ENCODE measurements around the gene RNF130. TPM values are rescaled to one million over a fixed set of nuclear protein-coding genes. Genes with fewer than 3 reads are reported as not detected.
"Not testable (repeated sequence)": the region's sequence is repeated elsewhere in the genome, so short reads cannot be mapped to it uniquely, and the experiment has no call there.

The RNF130 gene
- total RNA-seq, 4 donors from 2014 or later, result 34.5 to 79.5 (median 55.6) TPM

GRCh38 chr5:180018347-180019060 lies 53.1 kb downstream of the RNF130 start:
- no peaks in the 10 kb centered on the region for H3K36me3 ChIP-seq
- DNase-seq, result no peak
- no peak for TF ChIP-seq POLR2A (IDR thresholded peaks at IDR 0.05)
- TF ChIP-seq, protein P1, sequence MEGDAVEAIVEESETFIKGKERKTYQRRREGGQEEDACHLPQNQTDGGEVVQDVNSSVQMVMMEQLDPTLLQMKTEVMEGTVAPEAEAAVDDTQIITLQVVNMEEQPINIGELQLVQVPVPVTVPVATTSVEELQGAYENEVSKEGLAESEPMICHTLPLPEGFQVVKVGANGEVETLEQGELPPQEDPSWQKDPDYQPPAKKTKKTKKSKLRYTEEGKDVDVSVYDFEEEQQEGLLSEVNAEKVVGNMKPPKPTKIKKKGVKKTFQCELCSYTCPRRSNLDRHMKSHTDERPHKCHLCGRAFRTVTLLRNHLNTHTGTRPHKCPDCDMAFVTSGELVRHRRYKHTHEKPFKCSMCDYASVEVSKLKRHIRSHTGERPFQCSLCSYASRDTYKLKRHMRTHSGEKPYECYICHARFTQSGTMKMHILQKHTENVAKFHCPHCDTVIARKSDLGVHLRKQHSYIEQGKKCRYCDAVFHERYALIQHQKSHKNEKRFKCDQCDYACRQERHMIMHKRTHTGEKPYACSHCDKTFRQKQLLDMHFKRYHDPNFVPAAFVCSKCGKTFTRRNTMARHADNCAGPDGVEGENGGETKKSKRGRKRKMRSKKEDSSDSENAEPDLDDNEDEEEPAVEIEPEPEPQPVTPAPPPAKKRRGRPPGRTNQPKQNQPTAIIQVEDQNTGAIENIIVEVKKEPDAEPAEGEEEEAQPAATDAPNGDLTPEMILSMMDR (IDR thresholded peaks at IDR 0.05 in 4 of 5, conservative IDR thresholded peaks at IDR 0.05 in 1 of 5), result no peak
- intact Hi-C loops (cut with DNase I; ENCODE audit: low total_unique reads), result no loop called here
- H3K4me3 ChIP-seq, result no peak overlapping the region
- H3K27me3 ChIP-seq, result no peaks in the 10 kb centered on the region
- no peak overlapping the region for H3K27ac ChIP-seq
- H3K4me1 ChIP-seq, result peaks cover 4 to 9% of the 10 kb centered on the region in 2 donors
- in situ Hi-C loops (cut with MboI; ENCODE audit: low sequenced_read_pairs in 4 of 4), result no loop called here
- ATAC-seq, result no peak
- no peaks in the 10 kb centered on the region for H3K9me3 ChIP-seq

- in situ Hi-C loops (cut with MboI; ENCODE audit: low sequenced_read_pairs in 4 of 4); H3K27ac ChIP-seq; H3K9me3 ChIP-seq; DNase-seq; ATAC-seq; intact Hi-C loops (cut with DNase I; ENCODE audit: low total_unique reads); H3K27me3 ChIP-seq; H3K4me3 ChIP-seq: not testable (repeated sequence)
- Histone ChIP-seq H3K4me1 (peaks cover 4 to 11% of the 10 kb centered on the region in 2 donors), H3K36me3 (peaks cover 0 to 25% of the 10 kb centered on the region in 2 donors)
These were observed 56.0 kb downstream of the RNF130 start for GRCh38 chr5:180015523-180015922.

GRCh38 chr5:180013678-180014077 lies 57.9 kb downstream of the RNF130 start:
- intact Hi-C loops (cut with DNase I; ENCODE audit: low total_unique reads), result no loop called here
- in situ Hi-C loops (cut with MboI; ENCODE audit: low sequenced_read_pairs in 4 of 4), result no loop called here
- TF ChIP-seq POLR2A (IDR thresholded peaks at IDR 0.05), result no peak
- TF ChIP-seq, protein P1 (IDR thresholded peaks at IDR 0.05 in 4 of 5, conservative IDR thresholded peaks at IDR 0.05 in 1 of 5), result no peak
- H3K4me3 ChIP-seq, result no peak overlapping the region
- H3K27me3 ChIP-seq, result no peaks in the 10 kb centered on the region
- H3K9me3 ChIP-seq, result no peaks in the 10 kb centered on the region
- H3K27ac ChIP-seq, result no peak overlapping the region
- DNase-seq (no peak), ATAC-seq (no peak)
- H3K4me1 ChIP-seq, result peaks cover 4 to 11% of the 10 kb centered on the region in 2 donors
- peaks cover 0 to 25% of the 10 kb centered on the region in 2 donors for H3K36me3 ChIP-seq

GRCh38 chr5:180012316-180012715 lies 59.2 kb downstream of the RNF130 start:
- no peaks in the 10 kb centered on the region for H3K27me3 ChIP-seq
- ATAC-seq (no peak), DNase-seq (no peak)
- H3K27ac ChIP-seq, result no peak overlapping the region
- H3K36me3 ChIP-seq, result peaks cover 0 to 25% of the 10 kb centered on the region in 2 donors
- TF ChIP-seq, protein P1 (IDR thresholded peaks at IDR 0.05 in 4 of 5, conservative IDR thresholded peaks at IDR 0.05 in 1 of 5), result no peak
- TF ChIP-seq POLR2A (IDR thresholded peaks at IDR 0.05), result no peak
- in situ Hi-C loops (cut with MboI; ENCODE audit: low sequenced_read_pairs in 4 of 4), result no loop called here
- no peaks in the 10 kb centered on the region for H3K9me3 ChIP-seq
- no peak overlapping the region for H3K4me3 ChIP-seq
- H3K4me1 ChIP-seq, result peaks cover 4 to 24% of the 10 kb centered on the region in 2 donors
- intact Hi-C loops (cut with DNase I; ENCODE audit: low total_unique reads), result no loop called here

DNA sequence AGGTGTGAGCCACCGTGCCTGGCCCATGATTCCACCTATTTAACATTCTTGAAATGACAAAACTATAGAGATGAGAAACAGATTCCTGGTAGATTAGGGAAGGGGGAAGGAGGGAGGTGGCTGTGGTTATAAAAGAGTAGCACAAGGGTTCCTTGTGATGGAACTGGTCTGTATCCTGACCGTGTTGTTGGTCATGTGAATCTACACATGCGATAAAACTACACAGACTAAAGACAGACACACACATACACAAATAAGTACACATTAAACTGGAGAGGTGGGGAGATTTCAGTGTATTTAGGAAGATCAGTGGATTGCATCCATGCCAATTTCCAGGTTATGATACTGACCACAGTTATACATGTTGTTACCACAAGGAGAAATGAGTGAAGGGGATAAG lies 60.9 kb downstream of the RNF130 start:
- in situ Hi-C loops (cut with MboI; ENCODE audit: low sequenced_read_pairs in 4 of 4), result no loop called here
- no peak for ATAC-seq

More for the DNA sequence above, 60.9 kb downstream of the RNF130 start:
- H3K4me3 ChIP-seq, result no peak overlapping the region
- no peaks in the 10 kb centered on the region for H3K27me3 ChIP-seq
- no peaks in the 10 kb centered on the region for H3K9me3 ChIP-seq
- no peak overlapping the region for H3K27ac ChIP-seq
- H3K4me1 ChIP-seq, result peaks cover 4 to 29% of the 10 kb centered on the region in 2 donors
- intact Hi-C loops (cut with DNase I; ENCODE audit: low total_unique reads), result no loop called here
- no peak for TF ChIP-seq POLR2A (IDR thresholded peaks at IDR 0.05)
- TF ChIP-seq, protein P1 (IDR thresholded peaks at IDR 0.05 in 4 of 5, conservative IDR thresholded peaks at IDR 0.05 in 1 of 5), result no peak
- H3K36me3 ChIP-seq, result peaks cover 0 to 25% of the 10 kb centered on the region in 2 donors
- no peak for DNase-seq

Measured in gastrocnemius medialis (tissue), 4 donors.